UCSD-AML1 (cell line): ENCODE results near the gene ADCYAP1.

Experiments used
- DNase-seq: peaks from one replicate; lab custom pipeline; 2025; ENCODE audit not compliant: unreplicated experiment; lab: John Stamatoyannopoulos, UW

Gene ADCYAP1

GRCh38 chr18:908758-909724 is 4.4 kb downstream of the ADCYAP1 start:
- DNase-seq: no peak

- DNase-seq: no peak
These were observed 5.6 kb downstream of the ADCYAP1 start for GRCh38 chr18:910247-910646.

GRCh38 chr18:911025-911424 is 6.4 kb downstream of the ADCYAP1 start:
- DNase-seq: no peak

- DNase-seq: no peak
These were observed 6.8 kb downstream of the ADCYAP1 start for GRCh38 chr18:911486-911885.

GRCh38 chr18:916562-916961 is 11.9 kb downstream of the ADCYAP1 start:
- DNase-seq: no peak

- DNase-seq: no peak
These were observed 14.4 kb downstream of the ADCYAP1 start for GRCh38 chr18:919078-919477.

GRCh38 chr18:923144-923866 is 18.6 kb downstream of the ADCYAP1 start:
- DNase-seq: no peak

- DNase-seq: no peak
These were observed 20.3 kb downstream of the ADCYAP1 start for GRCh38 chr18:924987-925386.

- no peak for DNase-seq
These were observed 22.3 kb downstream of the ADCYAP1 start for GRCh38 chr18:926946-927345.

- no peak for DNase-seq
These were observed 28.4 kb downstream of the ADCYAP1 start for GRCh38 chr18:933082-933481.

GRCh38 chr18:934518-935133 is 30.0 kb downstream of the ADCYAP1 start:
- DNase-seq: no peak

GRCh38 chr18:936941-937340 is 32.3 kb downstream of the ADCYAP1 start:
- no peak for DNase-seq

- DNase-seq: no peak
These were observed 34.5 kb downstream of the ADCYAP1 start for GRCh38 chr18:939166-939565.

GRCh38 chr18:939958-940357 is 35.3 kb downstream of the ADCYAP1 start:
- no peak for DNase-seq

GRCh38 chr18:941331-941730 is 36.7 kb downstream of the ADCYAP1 start:
- no peak for DNase-seq

- DNase-seq: no peak
These were observed 39.8 kb downstream of the ADCYAP1 start for GRCh38 chr18:944440-944839.

GRCh38 chr18:949724-950631 is 45.3 kb downstream of the ADCYAP1 start:
- no peak for DNase-seq

GRCh38 chr18:950882-951495 is 46.3 kb downstream of the ADCYAP1 start:
- no peak for DNase-seq

- no peak for DNase-seq
These were observed 50.9 kb downstream of the ADCYAP1 start for GRCh38 chr18:955384-956066.

GRCh38 chr18:957829-958228 is 53.2 kb downstream of the ADCYAP1 start:
- no peak for DNase-seq
